ENCODE data around the gene CUL4B.

CUL4B gene

GRCh38 chrX:120549483-120550452 lies 11.0 kb downstream of the CUL4B start:
- Histone ChIP-seq H3K4me3 (ENCODE audit: low read length) (no peak overlapping the region), H3K79me1 (ENCODE audit: low read length) (no peaks in the 10 kb centered on the region), H3K79me2 (ENCODE audit: control insufficient read depth, insufficient read depth, low read length) (no peaks in the 10 kb centered on the region), H3K4me2 (ENCODE audit: low read length) (no peak overlapping the region), H3K27me3 (ENCODE audit: insufficient read depth, low read length, poor library complexity) (no peaks in the 10 kb centered on the region), H2AK5ac (ENCODE audit: low read length) (no peak overlapping the region), H3K27ac (ENCODE audit: low read depth, low read length) (no peak overlapping the region), H2BK15ac (replicated peaks; ENCODE audit: low read depth) (no peak overlapping the region), H3K23ac (ENCODE audit: low read length) (no peak overlapping the region), H3K4ac (ENCODE audit: low read depth, low read length) (no peak overlapping the region), H2BK120ac (ENCODE audit: low read depth, low read length) (no peak overlapping the region), H3K18ac (ENCODE audit: low read length) (no peak overlapping the region), H3K56ac (ENCODE audit: low read length) (no peak overlapping the region), H2BK5ac (ENCODE audit: low read length) (no peak overlapping the region), H3K9ac (ENCODE audit: low read length) (no peak overlapping the region), H4K8ac (ENCODE audit: low read depth, low read length) (no peak overlapping the region), H4K5ac (ENCODE audit: low read length) (no peak overlapping the region), H3K36me3 (ENCODE audit: control insufficient read depth, insufficient read depth, low read length) (no peaks in the 10 kb centered on the region), H3K4me1 (ENCODE audit: control insufficient read depth, low read depth, low read length) (no peaks in the 10 kb centered on the region)
- DNase-seq, result peak; percentile 36
- no CpG with 5 or more reads among the region's 12 CpGs for WGBS (ENCODE audit: extremely low coverage, insufficient coverage, low lambda C conversion rate)

DNA sequence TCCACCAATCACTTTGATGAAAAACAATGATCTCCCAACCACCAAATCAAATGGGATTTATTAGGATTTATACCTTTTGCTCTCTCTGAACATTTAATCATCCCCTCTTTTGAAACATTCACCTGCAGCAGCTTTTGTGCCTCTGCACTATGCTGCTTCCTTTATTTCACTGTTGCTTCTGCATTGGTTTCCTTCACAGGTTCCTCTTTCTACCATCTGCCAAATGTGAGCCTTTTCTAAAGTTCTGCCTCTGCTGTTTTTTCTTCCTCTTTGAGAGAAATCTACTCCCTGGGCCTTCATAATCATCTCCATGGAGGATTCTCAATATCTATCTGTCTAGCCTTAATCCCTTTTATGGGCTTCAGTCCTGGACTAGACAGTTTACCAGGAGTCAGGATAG lies 24.7 kb downstream of the CUL4B start:
- Histone ChIP-seq H2BK15ac (replicated peaks; ENCODE audit: low read depth) (no peak overlapping the region), H2BK5ac (ENCODE audit: low read length) (no peak overlapping the region), H3K79me2 (ENCODE audit: control insufficient read depth, insufficient read depth, low read length) (no peaks in the 10 kb centered on the region), H3K4me2 (ENCODE audit: low read length) (no peak overlapping the region), H2BK120ac (ENCODE audit: low read depth, low read length) (no peak overlapping the region), H3K18ac (ENCODE audit: low read length) (no peak overlapping the region), H4K8ac (ENCODE audit: low read depth, low read length) (no peak overlapping the region), H3K9ac (ENCODE audit: low read length) (no peak overlapping the region), H3K27me3 (ENCODE audit: insufficient read depth, low read length, poor library complexity) (no peaks in the 10 kb centered on the region), H3K36me3 (ENCODE audit: control insufficient read depth, insufficient read depth, low read length) (no peaks in the 10 kb centered on the region), H3K27ac (ENCODE audit: low read depth, low read length) (no peak overlapping the region), H3K79me1 (ENCODE audit: low read length) (no peaks in the 10 kb centered on the region), H3K23ac (ENCODE audit: low read length) (no peak overlapping the region), H3K4me3 (ENCODE audit: low read length) (no peak overlapping the region), H3K4me1 (ENCODE audit: control insufficient read depth, low read depth, low read length) (no peaks in the 10 kb centered on the region), H4K5ac (ENCODE audit: low read length) (no peak overlapping the region), H3K4ac (ENCODE audit: low read depth, low read length) (no peak overlapping the region), H3K56ac (ENCODE audit: low read length) (no peak overlapping the region), H2AK5ac (ENCODE audit: low read length) (no peak overlapping the region)
- no peak for DNase-seq

DNA sequence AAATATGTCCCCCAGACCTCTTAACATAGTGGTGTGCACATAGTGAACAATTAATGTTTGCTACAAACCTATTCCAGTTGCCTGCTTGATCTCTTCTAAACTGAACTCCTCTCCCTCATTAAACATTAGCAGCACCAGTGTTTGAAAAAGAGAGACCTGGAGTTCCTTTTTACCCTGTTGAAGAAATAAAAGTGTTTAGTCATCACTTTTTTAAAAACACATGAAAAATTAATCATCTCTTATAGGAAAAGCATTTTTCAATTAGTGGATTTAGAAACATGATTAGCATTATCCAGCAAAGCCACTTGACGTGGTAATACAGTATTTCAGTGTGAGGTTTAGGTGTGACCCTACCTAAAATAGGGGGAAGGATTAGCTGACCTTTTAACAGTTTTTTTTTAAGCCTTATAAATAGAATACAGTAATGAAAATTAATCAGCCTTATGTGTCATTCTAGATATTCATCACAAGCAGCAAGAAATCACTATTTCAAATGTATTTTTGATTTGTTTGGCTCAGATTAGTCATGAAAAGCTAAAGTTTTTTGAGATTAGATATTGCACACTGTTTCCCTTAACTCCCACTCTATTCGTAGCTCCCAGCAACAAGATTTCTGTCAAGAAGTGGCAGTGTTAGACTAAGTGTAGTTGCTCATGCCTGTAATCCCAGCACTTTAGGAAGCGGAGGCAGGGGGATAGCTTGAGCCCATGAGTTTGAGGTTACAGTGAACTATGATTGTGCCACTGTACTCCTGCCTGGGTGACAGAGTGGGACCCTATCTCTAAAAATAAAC lies 26.2 kb downstream of the CUL4B start:
- no peaks in the 10 kb centered on the region for H3K79me1 ChIP-seq (ENCODE audit: low read length)
- H3K9ac ChIP-seq (ENCODE audit: low read length), result no peak overlapping the region

GRCh38 chrX:120522820-120523219 lies 37.9 kb downstream of the CUL4B start:
- no peak overlapping the region for H3K4ac ChIP-seq (ENCODE audit: low read depth, low read length)
- no peak overlapping the region for H2AK5ac ChIP-seq (ENCODE audit: low read length)
- H2BK5ac ChIP-seq (ENCODE audit: low read length), result no peak overlapping the region
- no peak overlapping the region for H3K4me3 ChIP-seq (ENCODE audit: low read length)
- H4K8ac ChIP-seq (ENCODE audit: low read depth, low read length), result no peak overlapping the region
- H3K4me1 ChIP-seq (ENCODE audit: control insufficient read depth, low read depth, low read length), result no peaks in the 10 kb centered on the region
- no peaks in the 10 kb centered on the region for H3K36me3 ChIP-seq (ENCODE audit: control insufficient read depth, insufficient read depth, low read length)
- no peak overlapping the region for H3K27ac ChIP-seq (ENCODE audit: low read depth, low read length)
- no peak overlapping the region for H3K23ac ChIP-seq (ENCODE audit: low read length)
- H3K27me3 ChIP-seq (ENCODE audit: insufficient read depth, low read length, poor library complexity), result no peaks in the 10 kb centered on the region
- no peak overlapping the region for H2BK15ac ChIP-seq (replicated peaks; ENCODE audit: low read depth)
- H3K18ac ChIP-seq (ENCODE audit: low read length), result no peak overlapping the region
- H3K4me2 ChIP-seq (ENCODE audit: low read length), result no peak overlapping the region
- no peak overlapping the region for H3K56ac ChIP-seq (ENCODE audit: low read length)
- no peak for DNase-seq
- no peak overlapping the region for H4K5ac ChIP-seq (ENCODE audit: low read length)
- H3K79me2 ChIP-seq (ENCODE audit: control insufficient read depth, insufficient read depth, low read length), result no peaks in the 10 kb centered on the region
- no peaks in the 10 kb centered on the region for H3K79me1 ChIP-seq (ENCODE audit: low read length)
- no CpG with 5 or more reads among the region's 5 CpGs for WGBS (ENCODE audit: extremely low coverage, insufficient coverage, low lambda C conversion rate)
- H2BK120ac ChIP-seq (ENCODE audit: low read depth, low read length), result no peak overlapping the region
- no peak overlapping the region for H3K9ac ChIP-seq (ENCODE audit: low read length)

More for the DNA sequence above, 26.2 kb downstream of the CUL4B start:
- Histone ChIP-seq H3K4me3 (ENCODE audit: low read length) (no peak overlapping the region), H4K5ac (ENCODE audit: low read length) (no peak overlapping the region), H2AK5ac (ENCODE audit: low read length) (no peak overlapping the region), H3K4ac (ENCODE audit: low read depth, low read length) (no peak overlapping the region), H4K8ac (ENCODE audit: low read depth, low read length) (no peak overlapping the region), H3K79me2 (ENCODE audit: control insufficient read depth, insufficient read depth, low read length) (no peaks in the 10 kb centered on the region), H3K27ac (ENCODE audit: low read depth, low read length) (no peak overlapping the region), H3K27me3 (ENCODE audit: insufficient read depth, low read length, poor library complexity) (no peaks in the 10 kb centered on the region), H2BK120ac (ENCODE audit: low read depth, low read length) (no peak overlapping the region), H3K4me2 (ENCODE audit: low read length) (no peak overlapping the region), H3K56ac (ENCODE audit: low read length) (no peak overlapping the region), H2BK5ac (ENCODE audit: low read length) (no peak overlapping the region), H3K23ac (ENCODE audit: low read length) (no peak overlapping the region), H2BK15ac (replicated peaks; ENCODE audit: low read depth) (no peak overlapping the region), H3K4me1 (ENCODE audit: control insufficient read depth, low read depth, low read length) (no peaks in the 10 kb centered on the region), H3K18ac (ENCODE audit: low read length) (no peak overlapping the region), H3K36me3 (ENCODE audit: control insufficient read depth, insufficient read depth, low read length) (no peaks in the 10 kb centered on the region)
- DNase-seq, result no peak
- no CpG with 5 or more reads among the region's 3 CpGs for WGBS (ENCODE audit: extremely low coverage, insufficient coverage, low lambda C conversion rate)

GRCh38 chrX:120517936-120518335 lies 42.8 kb downstream of the CUL4B start:
- H3K79me1 ChIP-seq (ENCODE audit: low read length), result no peaks in the 10 kb centered on the region
- WGBS (ENCODE audit: extremely low coverage, insufficient coverage, low lambda C conversion rate), result no CpG with 5 or more reads among the region's 3 CpGs

More at GRCh38 chrX:120517936-120518335, 42.8 kb downstream of the CUL4B start:
- no peak overlapping the region for H2AK5ac ChIP-seq (ENCODE audit: low read length)
- H3K4me1 ChIP-seq (ENCODE audit: control insufficient read depth, low read depth, low read length), result no peaks in the 10 kb centered on the region
- H3K23ac ChIP-seq (ENCODE audit: low read length), result no peak overlapping the region
- H3K27ac ChIP-seq (ENCODE audit: low read depth, low read length), result no peak overlapping the region
- H4K8ac ChIP-seq (ENCODE audit: low read depth, low read length), result no peak overlapping the region
- no peaks in the 10 kb centered on the region for H3K79me2 ChIP-seq (ENCODE audit: control insufficient read depth, insufficient read depth, low read length)
- H3K36me3 ChIP-seq (ENCODE audit: control insufficient read depth, insufficient read depth, low read length), result no peaks in the 10 kb centered on the region
- H2BK120ac ChIP-seq (ENCODE audit: low read depth, low read length), result no peak overlapping the region
- H4K5ac ChIP-seq (ENCODE audit: low read length), result no peak overlapping the region
- DNase-seq, result no peak
- H3K4me3 ChIP-seq (ENCODE audit: low read length), result no peak overlapping the region
- H3K56ac ChIP-seq (ENCODE audit: low read length), result no peak overlapping the region
- H3K4me2 ChIP-seq (ENCODE audit: low read length), result no peak overlapping the region
- no peaks in the 10 kb centered on the region for H3K27me3 ChIP-seq (ENCODE audit: insufficient read depth, low read length, poor library complexity)
- H2BK15ac ChIP-seq (replicated peaks; ENCODE audit: low read depth), result no peak overlapping the region
- no peak overlapping the region for H3K9ac ChIP-seq (ENCODE audit: low read length)
- H3K4ac ChIP-seq (ENCODE audit: low read depth, low read length), result no peak overlapping the region
- no peak overlapping the region for H3K18ac ChIP-seq (ENCODE audit: low read length)
- no peak overlapping the region for H2BK5ac ChIP-seq (ENCODE audit: low read length)

All from mesendoderm (in vitro differentiated cells).